Measurements from ENCODE around the gene SLC7A4.

The SLC7A4 gene

DNA sequence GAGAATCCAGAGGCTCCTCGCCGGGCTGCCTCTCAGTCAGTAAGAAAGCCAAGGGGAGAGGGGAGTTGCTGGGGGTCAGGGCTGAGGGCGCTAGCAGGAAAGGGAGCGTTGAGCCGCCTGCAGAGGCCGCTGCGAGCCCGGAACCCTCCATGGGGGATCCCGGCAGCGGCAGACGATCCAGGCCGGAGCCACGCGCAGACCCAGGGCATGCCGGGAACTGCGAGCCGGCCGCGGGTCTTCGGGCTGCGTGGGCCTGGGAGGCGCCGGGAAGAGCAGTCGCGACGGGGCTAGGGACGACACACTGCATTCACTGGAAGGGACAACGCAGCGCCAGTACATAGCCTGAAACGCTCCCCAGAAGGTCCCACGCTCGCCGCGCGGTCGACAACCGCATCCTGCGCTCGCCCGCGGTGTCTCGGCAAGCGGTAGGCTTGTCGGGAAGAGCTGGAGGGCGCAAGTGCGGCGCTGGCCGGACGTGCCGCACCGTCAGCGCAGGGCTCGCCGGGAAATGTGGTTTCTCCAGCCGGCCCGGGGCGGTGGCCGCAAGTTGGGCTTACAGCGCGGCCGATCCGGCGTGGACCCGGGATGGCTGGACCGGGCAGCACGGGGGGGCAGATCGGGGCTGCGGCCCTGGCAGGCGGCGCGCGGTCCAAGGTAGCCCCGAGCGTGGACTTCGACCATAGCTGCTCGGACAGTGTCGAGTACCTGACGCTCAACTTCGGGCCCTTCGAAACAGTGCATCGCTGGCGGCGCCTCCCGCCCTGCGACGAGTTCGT lies 50.4 kb downstream of the SLC7A4 start, which contains the start of gene LZTR1:
TSS of gene LZTR1 (plus strand) at position 511 of the 776 bp plus-strand sequence. CDS start at position 586, 75 bp downstream.
- Histone ChIP-seq H3K4me2 (ENCODE audit: low read depth, low read length) (peak within 1 kb of the TSS; percentile 90), H3K9me3 (replicated peaks; ENCODE audit: insufficient read depth, low read length) (no peaks in the 10 kb centered on the region), H3K4me3 (ENCODE audit: low read length) (peak within 1 kb of the TSS; percentile 76), H3K79me2 (ENCODE audit: low read length) (peaks cover 17% of the 10 kb centered on the region), H3K9me2 (replicated peaks; ENCODE audit: insufficient read depth, low read length) (no peaks in the 10 kb centered on the region), H3K27ac (ENCODE audit: low read length) (peak within 1 kb of the TSS; percentile 62; the same call in 1 of the 2 replicates), H3K4me1 (ENCODE audit: low read length) (peaks cover 13% of the 10 kb centered on the region; the same call in 1 of the 2 replicates), H3K36me3 (replicated peaks; ENCODE audit: insufficient read depth, low read length) (no peaks in the 10 kb centered on the region), H2AFZ (ENCODE audit: low read length) (peak within 1 kb of the TSS; percentile 76), H3K27me3 (replicated peaks; ENCODE audit: insufficient read depth, low read length) (peaks cover 9% of the 10 kb centered on the region; the same call in 1 of the 2 replicates), H3K9ac (ENCODE audit: low read length) (peak within 1 kb of the TSS; percentile 74), H4K20me1 (ENCODE audit: insufficient read depth, low read length) (no peaks in the 10 kb centered on the region), H3F3A (ENCODE audit: insufficient read depth, low read length) (no peaks in the 10 kb centered on the region)
- TF ChIP-seq EZH2 (optimal IDR thresholded peaks at IDR 0.05; ENCODE audit: low read depth, low read length): no peak
- TF ChIP-seq CTCF (IDR thresholded peaks at IDR 0.05; ENCODE audit: low read length): peak; percentile 60
- no peak for TF ChIP-seq EZH2phosphoT487 (IDR thresholded peaks at IDR 0.05; ENCODE audit: low read length)
- peak; percentile 84 for DNase-seq

GRCh38 chr22:20980938-20981722 lies 51.2 kb downstream of the SLC7A4 start:
- H3K27me3 ChIP-seq (replicated peaks; ENCODE audit: insufficient read depth, low read length): peaks cover 10% of the 10 kb centered on the region; the same call in 1 of the 2 replicates
- peaks cover 17% of the 10 kb centered on the region for H3K79me2 ChIP-seq (ENCODE audit: low read length)
- H3K4me3 ChIP-seq (ENCODE audit: low read length): peak overlapping the region; percentile 76
- H3K4me1 ChIP-seq (ENCODE audit: low read length): peaks cover 13% of the 10 kb centered on the region; the same call in 1 of the 2 replicates
- H2AFZ ChIP-seq (ENCODE audit: low read length): peak overlapping the region; percentile 76
- H3K27ac ChIP-seq (ENCODE audit: low read length): peak overlapping the region; percentile 62; the same call in 1 of the 2 replicates
- H3K4me2 ChIP-seq (ENCODE audit: low read depth, low read length): peak overlapping the region; percentile 90
- peak overlapping the region; percentile 74 for H3K9ac ChIP-seq (ENCODE audit: low read length)
- TF ChIP-seq EZH2phosphoT487 (IDR thresholded peaks at IDR 0.05; ENCODE audit: low read length) (no peak), CTCF (IDR thresholded peaks at IDR 0.05; ENCODE audit: low read length) (no peak), EZH2 (optimal IDR thresholded peaks at IDR 0.05; ENCODE audit: low read depth, low read length) (no peak)
- H4K20me1 ChIP-seq (ENCODE audit: insufficient read depth, low read length): no peaks in the 10 kb centered on the region
- H3F3A ChIP-seq (ENCODE audit: insufficient read depth, low read length): no peaks in the 10 kb centered on the region
- no peaks in the 10 kb centered on the region for H3K9me2 ChIP-seq (replicated peaks; ENCODE audit: insufficient read depth, low read length)
- no peaks in the 10 kb centered on the region for H3K9me3 ChIP-seq (replicated peaks; ENCODE audit: insufficient read depth, low read length)
- DNase-seq: no peak
- no peaks in the 10 kb centered on the region for H3K36me3 ChIP-seq (replicated peaks; ENCODE audit: insufficient read depth, low read length)

DNA sequence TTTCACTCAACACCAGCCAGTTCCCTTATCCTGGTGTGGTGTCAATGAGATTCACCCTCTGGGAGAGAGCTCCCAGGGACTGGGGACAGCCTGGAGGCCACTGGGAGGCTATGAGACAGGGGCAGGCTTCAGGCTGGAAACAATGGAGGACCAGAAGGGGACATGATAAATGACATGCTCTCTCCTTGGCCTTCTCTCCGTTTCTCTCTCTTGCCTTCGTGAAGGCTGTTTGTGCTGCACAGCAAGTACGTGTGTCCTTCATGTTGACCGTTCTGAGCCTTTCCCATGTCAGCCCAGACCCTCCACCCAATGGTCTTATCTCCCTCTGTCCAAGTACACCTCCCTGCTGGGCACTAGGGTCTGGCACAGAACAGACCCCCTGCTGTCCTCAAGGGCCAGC lies 51.8 kb downstream of the SLC7A4 start:
- Histone ChIP-seq H3K27ac (ENCODE audit: low read length) (no peak overlapping the region), H3K27me3 (replicated peaks; ENCODE audit: insufficient read depth, low read length) (peaks cover 16% of the 10 kb centered on the region; the same call in 1 of the 2 replicates), H2AFZ (ENCODE audit: low read length) (no peak overlapping the region), H3K36me3 (replicated peaks; ENCODE audit: insufficient read depth, low read length) (no peaks in the 10 kb centered on the region), H4K20me1 (ENCODE audit: insufficient read depth, low read length) (no peaks in the 10 kb centered on the region), H3K9me3 (replicated peaks; ENCODE audit: insufficient read depth, low read length) (no peaks in the 10 kb centered on the region), H3K4me3 (ENCODE audit: low read length) (no peak overlapping the region), H3K79me2 (ENCODE audit: low read length) (peaks cover 17% of the 10 kb centered on the region), H3K4me1 (ENCODE audit: low read length) (peaks cover 13% of the 10 kb centered on the region; the same call in 1 of the 2 replicates), H3K9ac (ENCODE audit: low read length) (no peak overlapping the region), H3K9me2 (replicated peaks; ENCODE audit: insufficient read depth, low read length) (no peaks in the 10 kb centered on the region), H3F3A (ENCODE audit: insufficient read depth, low read length) (no peaks in the 10 kb centered on the region), H3K4me2 (ENCODE audit: low read depth, low read length) (no peak overlapping the region)
- no peak for DNase-seq
- TF ChIP-seq EZH2 (optimal IDR thresholded peaks at IDR 0.05; ENCODE audit: low read depth, low read length): no peak
- TF ChIP-seq EZH2phosphoT487 (IDR thresholded peaks at IDR 0.05; ENCODE audit: low read length): no peak

Data from MM.1S (cell line).